Right cardiac atrium (tissue), 5 donors: ENCODE measurements around the gene CEP72. TPM values are rescaled to one million over a fixed set of nuclear protein-coding genes. Genes with fewer than 3 reads are reported as not detected.
A peak's percentile ranks its signal among the peaks of the same experiment; 100 is the strongest.
"Not testable (repeated sequence)": the region's sequence is repeated elsewhere in the genome, so short reads cannot be mapped to it uniquely, and the experiment has no call there.

Experiments used
- ATAC-seq, 2 donors: fragments of 200-7000 bp; cut with Tn5 transposase; one replicate each; pipeline versions ENCODE4 v1.8.0 to v1.9.1; 2020; ENCODE audit warnings: moderate library complexity in 2 of 2, mild to moderate bottlenecking in 1 of 2
- DNase-seq, 3 donors: peaks; one replicate each; pipeline ENCODE4 v3.0.0-alpha.2; 2020
- H3K27ac ChIP-seq: one replicate; pipeline ENCODE4 v1.5.1; 2013; ENCODE audit warnings: mild to moderate bottlenecking, low read length, control low read depth, moderate library complexity
- H3K27me3 ChIP-seq: one replicate; pipeline ENCODE4 v1.6.1; 2013; ENCODE audit not compliant: control insufficient read depth, insufficient read depth
- H3K4me1 ChIP-seq: one replicate; pipeline ENCODE4 v1.6.1; 2013; ENCODE audit warnings: low read length; ENCODE audit not compliant: control insufficient read depth, insufficient read depth
- H3K4me3 ChIP-seq: one replicate; pipeline ENCODE4 v1.5.1; 2013; ENCODE audit warnings: low read length, control low read depth
- H3K9me3 ChIP-seq: one replicate; pipeline ENCODE4 v1.6.1; 2013; ENCODE audit warnings: low read length; ENCODE audit not compliant: control insufficient read depth
- WGBS: extraction: QIAGEN DNeasy Blood & Tissue Kit; methylation state at CpG from one replicate; pipeline ENCODE4 v1.1.7; 2013; 5-methylcytosine and 5-hydroxymethylcytosine counted together
- intact Hi-C, 4 donors: fragments of 100-400 bp; cut with DNase I; formaldehyde crosslinking; loops; one replicate each; pipeline versions ENCODE4 v1.11.0 to v1.14.0; 2022 to 2023
- polyA plus RNA-seq: library from polyadenylated mRNA; stranded (reverse); fragments of 200-250 nt; gene quantifications from one replicate; pipeline ENCODE4 v1.2.3, GENCODE V29; 2013
- total RNA-seq, 4 donors: library from RNA; stranded (reverse); fragmentation: NEBNext Ultra II Directional; extraction: Animal tissue kit (Norgen Biotek cat#: 25700); gene quantifications; one replicate each; pipeline ENCODE4 v1.2.1, GENCODE V29; 2021
- donor health status: healthy with polysubstance abuse.
- donor health status: DM: no; HTN: yes; CAD: no.
- donor health status: DM: no; HTN: no; CAD: no.
- donor health status: DM: no; HTN: yes; CAD: no; lungs with severe emphysema.
- donor health status: DM: yes; HTN: yes; CAD: no.

CEP72 gene
- total and polyA plus RNA-seq, 5 donors = 1.1 to 3.4 (median 2.1) TPM

DNA sequence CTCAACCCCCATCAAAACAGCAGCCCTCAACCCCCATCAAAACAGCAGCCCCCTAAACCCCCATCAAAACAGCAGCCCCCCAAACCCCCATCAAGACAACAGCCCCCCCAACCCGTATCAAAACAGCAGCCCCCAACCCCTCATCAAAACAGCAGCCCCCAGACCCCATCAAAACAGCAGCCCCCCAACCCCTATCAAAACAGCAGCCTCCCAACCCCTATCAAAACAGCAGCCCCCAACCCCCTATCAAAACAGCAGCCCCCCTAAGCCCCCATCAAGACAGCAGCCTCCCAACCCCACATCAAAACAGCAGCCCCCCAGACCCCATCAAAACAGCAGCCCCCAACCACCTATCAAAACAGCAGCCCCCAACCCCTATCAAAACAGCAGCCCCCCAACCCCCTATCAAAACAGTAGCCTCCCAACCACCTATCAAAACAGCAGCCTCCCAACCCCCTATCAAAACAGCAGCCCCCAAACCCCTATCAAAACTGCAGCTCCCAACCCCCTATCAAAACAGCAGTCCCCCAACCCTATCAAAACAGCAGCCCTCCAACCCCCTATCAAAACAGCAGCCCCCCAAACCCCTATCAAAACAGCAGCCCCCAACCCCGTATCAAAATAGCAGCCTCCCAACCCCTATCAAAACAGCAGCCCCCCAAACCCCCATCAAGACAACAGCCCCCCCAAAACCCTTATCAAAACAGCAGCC, 79.8 kb downstream of the CEP72 start:
- Histone ChIP-seq H3K27ac (peak overlapping the region; percentile 21), H3K9me3 (no peaks in the 10 kb centered on the region), H3K4me1 (no peaks in the 10 kb centered on the region), H3K27me3 (no peaks in the 10 kb centered on the region), H3K4me3 (peak overlapping the region; percentile 89)
- DNase-seq (peak in 1 of 3 donors; percentile 4), ATAC-seq (no peak)
- intact Hi-C loops = loop anchor here in 1 of 4 donors (10.0 kb wide), 1 partner anchor 93 kb away; the partner anchor contains the start of gene ZDHHC11B
- 21% methylated on average over 2 of the region's 2 CpGs for WGBS

DNA sequence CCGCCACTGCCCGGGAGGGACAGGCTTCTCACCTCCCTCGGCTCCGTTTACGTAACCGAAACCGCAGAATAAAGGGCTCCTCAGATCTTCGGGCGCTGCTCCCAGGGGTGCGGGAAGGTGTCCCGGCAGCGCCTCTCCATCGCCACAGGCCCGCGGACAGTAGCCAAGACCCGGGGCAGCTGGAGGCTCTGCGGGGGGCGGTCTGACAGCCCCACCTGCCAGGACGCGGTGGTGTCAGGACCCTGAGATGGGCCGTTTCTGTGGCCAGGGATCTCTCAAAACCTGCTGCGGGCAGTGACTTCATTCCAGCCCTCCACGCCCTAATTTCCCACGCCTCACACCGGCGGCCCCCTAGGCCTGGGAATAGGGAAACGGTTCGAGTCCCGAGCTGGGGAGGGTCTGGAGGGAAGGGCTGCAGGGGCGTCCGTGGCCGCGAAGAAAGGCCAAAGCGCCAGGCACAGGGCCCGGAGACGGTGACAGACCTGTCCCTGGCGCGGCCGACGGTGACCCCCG, 80.4 kb downstream of the CEP72 start:
- intact Hi-C loops = loop anchor here in 1 of 4 donors (10.0 kb wide), 1 partner anchor 92 kb away; the partner anchor contains the start of gene ZDHHC11B
- Histone ChIP-seq H3K27ac (peak overlapping the region; percentile 21), H3K4me3 (peak overlapping the region; percentile 89)
- DNase-seq (peak; percentile 39 to 54 (median 53)), ATAC-seq (peak in 1 of 2 donors; percentile 0)
- H3K9me3 ChIP-seq, H3K27me3 ChIP-seq, H3K4me1 ChIP-seq: not testable (repeated sequence)
- under 1% methylated on average over 40 of the region's 41 CpGs for WGBS

DNA sequence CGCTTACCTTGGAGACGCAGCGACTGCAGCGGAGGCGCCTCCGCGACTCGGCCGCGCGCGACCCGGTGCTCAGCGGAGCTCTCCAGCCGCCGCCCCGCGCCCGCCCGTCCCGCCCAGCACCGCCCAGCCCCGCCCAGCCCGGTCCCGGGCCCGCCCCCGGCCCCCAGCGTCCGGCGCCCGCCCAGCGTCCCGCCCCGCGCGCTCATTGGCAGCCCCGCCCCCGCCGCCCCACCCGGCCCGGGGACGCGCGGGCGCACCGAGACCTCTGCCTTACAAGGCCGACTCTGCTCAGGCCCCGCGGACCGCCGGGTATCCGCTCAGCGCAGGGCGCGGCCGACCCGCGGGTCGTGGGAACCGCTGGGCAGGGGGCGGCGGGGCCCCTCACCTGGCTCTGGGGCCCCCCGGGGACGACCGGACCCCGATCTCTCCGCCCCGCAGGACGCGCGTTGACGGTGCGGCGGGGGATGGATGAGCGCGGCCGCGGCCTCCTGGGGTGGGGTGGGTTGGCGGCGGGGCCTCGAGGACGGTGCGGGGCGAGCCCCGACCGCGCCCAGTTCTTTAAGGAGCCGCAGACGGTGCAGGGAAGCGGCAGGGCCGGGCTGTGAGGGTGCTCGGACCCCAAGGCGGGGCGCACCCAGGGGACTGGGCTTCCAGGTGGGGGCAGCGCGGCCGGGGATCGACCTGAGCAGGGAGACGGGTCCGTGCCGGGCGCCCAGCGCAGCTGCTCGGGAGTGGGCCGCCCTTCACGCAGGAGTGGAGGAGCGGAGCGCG, 81.3 kb downstream of the CEP72 start, which contains the start of gene TPPP:
Gene TPPP (minus strand): TSS at position 82 of the 771 bp plus-strand sequence. CDS start 15,292 bp downstream, outside the sequence.
- H3K27ac ChIP-seq = peak within 1 kb of the TSS; percentile 72
- 1% methylated on average over 79 of the region's 109 CpGs for WGBS
- DNase-seq = peak; percentile 95 to 98 (median 97)
- H3K4me1 ChIP-seq, H3K9me3 ChIP-seq, H3K27me3 ChIP-seq: not testable (repeated sequence)
- intact Hi-C loops = loop anchor here in 1 of 4 donors (10.0 kb wide), 1 partner anchor 91 kb away; the partner anchor contains the start of gene ZDHHC11B
- peak; percentile 90 to 91 for ATAC-seq
- peak within 1 kb of the TSS; percentile 89 for H3K4me3 ChIP-seq

DNA sequence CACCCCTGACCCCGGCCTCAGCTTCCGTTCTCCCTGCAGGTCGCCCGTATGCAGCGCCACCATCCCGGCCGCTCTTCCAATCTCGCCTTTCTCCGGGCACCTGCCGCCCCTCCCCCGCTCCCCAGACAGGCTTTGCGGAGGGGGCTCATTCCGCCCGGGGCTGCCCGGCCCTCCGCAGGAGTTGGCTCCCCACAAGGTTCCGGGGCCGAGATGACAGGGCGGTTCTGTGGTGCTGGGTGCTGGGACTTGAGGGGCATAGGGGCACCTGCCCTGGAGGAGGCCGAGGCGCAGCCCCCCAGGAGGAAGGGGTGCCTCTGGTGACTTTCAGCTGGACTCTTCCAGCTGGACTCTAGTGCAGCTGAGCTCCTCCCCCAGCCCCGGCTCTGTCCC, 81.9 kb downstream of the CEP72 start:
- not testable (repeated sequence) for H3K4me1 ChIP-seq, H3K27me3 ChIP-seq, H3K4me3 ChIP-seq, H3K27ac ChIP-seq, H3K9me3 ChIP-seq
- peak; percentile 28 to 60 (median 58) for DNase-seq
- ATAC-seq = peak; percentile 0 to 8
- WGBS = 5% methylated on average over 12 of the region's 22 CpGs
- intact Hi-C loops = loop anchor here in 1 of 4 donors (10.0 kb wide), 1 partner anchor 91 kb away; the partner anchor contains the start of gene ZDHHC11B

DNA sequence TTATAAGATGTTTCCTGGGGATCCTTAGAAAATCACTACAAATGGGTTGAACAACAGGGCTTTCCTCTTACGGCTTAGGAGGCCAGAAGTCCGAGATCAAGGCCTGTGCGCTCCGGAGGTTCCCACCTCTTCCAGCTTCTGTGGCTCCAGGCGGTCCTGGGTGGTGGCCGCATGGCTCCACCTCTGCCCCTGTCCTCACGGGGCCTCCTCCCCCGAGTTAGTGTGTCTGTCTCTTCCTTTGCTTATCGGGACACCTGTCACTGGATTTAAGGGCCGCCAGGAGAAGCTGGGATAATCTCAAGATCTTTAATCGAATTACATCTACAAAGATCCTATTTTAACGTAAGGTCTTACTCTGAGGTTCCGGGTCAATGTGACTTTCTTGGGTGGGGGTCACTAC, 83.3 kb downstream of the CEP72 start:
- 91% methylated on average over 9 of the region's 13 CpGs for WGBS
- not testable (repeated sequence) for H3K27ac ChIP-seq, H3K4me3 ChIP-seq, H3K9me3 ChIP-seq, H3K4me1 ChIP-seq, ATAC-seq, H3K27me3 ChIP-seq
- peak in 2 of 3 donors; percentile 6 to 8 for DNase-seq
- intact Hi-C loops = loop anchor here in 2 of 4 donors (5.0 to 10.0 kb wide), 2 partner anchors 89 to 92 kb away; partner anchors contain the start of gene ZDHHC11B (in 1 of the 2)

DNA sequence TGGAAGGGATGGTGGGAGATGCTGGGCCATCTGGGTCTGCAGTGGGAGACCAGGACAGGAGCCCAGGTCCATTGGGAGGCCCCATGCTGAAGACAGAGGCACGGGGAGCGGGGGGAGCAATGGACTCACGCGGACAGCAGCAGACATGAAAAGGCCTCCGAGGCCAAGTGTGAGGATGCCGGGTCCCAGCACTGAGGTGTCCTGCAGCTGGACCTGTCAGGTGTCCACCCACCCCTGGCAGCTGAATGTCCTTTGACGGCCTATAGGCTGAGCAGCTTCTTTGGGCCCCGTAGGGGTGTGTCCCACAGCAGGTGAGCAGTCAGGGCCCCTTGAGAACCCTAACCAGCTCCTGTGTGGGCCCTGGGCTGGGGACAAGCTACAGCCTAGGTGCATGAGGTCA, 84.1 kb downstream of the CEP72 start:
- peak in 2 of 3 donors; percentile 12 to 32 for DNase-seq
- ATAC-seq, H3K4me1 ChIP-seq, H3K27me3 ChIP-seq, H3K27ac ChIP-seq, H3K4me3 ChIP-seq, H3K9me3 ChIP-seq: not testable (repeated sequence)
- 83% methylated on average over 5 of the region's 8 CpGs for WGBS
- intact Hi-C loops = loop anchor here in 2 of 4 donors (5.0 to 10.0 kb wide), 2 partner anchors 89 to 91 kb away; partner anchors contain the start of gene ZDHHC11B (in 1 of the 2)

DNA sequence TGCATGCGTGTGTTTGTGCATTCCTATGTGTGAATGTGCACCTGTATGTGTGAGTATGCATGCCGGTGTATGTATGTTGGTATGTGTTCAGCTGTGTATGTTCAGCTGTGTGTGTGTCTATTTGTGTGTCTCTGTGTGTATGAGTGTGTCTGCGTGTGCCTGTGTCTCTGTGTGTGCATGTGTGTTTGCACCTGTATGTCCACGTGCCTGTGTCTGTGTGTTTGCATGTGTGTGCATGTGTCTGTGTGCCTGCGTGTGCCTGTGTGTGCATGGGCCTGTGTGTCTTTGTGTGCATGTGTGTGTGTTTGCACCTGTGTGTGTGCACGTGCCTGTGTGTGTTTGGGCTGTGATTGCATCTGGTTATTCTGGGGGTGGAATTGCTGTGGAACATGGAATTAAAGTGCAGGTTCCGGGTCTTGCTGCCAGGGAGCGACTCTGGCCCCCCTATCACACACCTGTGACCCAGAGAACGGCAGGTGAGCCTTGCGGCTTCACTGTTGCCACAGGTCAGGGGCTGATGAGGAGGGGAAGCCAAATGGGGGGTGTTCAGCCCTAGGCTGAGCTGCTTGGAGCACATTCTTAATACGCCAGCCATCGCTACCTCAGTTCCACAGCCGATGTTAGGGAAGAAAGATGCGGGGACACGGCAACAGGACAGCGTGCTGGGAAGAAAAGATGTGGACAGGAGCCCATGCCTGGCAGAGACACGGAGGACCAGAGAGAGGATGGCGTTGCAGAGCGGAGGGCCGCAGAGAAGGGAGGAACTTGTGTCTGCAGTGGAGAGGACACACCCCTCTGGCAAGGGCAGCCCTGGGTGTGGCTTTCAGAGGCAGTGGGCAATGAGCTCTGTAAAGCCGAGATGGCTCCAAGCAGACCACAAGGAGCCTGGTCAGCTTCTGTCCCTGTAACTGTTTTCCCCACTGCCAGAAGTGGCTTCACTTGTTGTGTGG, 84.9 kb downstream of the CEP72 start:
- intact Hi-C loops = loop anchor here in 2 of 4 donors (5.0 to 10.0 kb wide), 2 partner anchors 88 to 90 kb away; partner anchors contain the start of gene ZDHHC11B (in 1 of the 2)
- ATAC-seq = not testable (repeated sequence)
- 82% methylated on average over 16 of the region's 21 CpGs for WGBS

More for the DNA sequence above, 84.9 kb downstream of the CEP72 start:
- peak in 2 of 3 donors; percentile 54 to 68 for DNase-seq
- H3K4me3 ChIP-seq, H3K9me3 ChIP-seq, H3K27ac ChIP-seq, H3K27me3 ChIP-seq, H3K4me1 ChIP-seq: not testable (repeated sequence)

Other genes starting within 250 kb of the CEP72 start
- gene EXOC3, start 169.2 kb upstream of the CEP72 start, total RNA-seq = 10 to 100 TPM; 42.4 to 50.2 (median 46.5) TPM
- gene EXOC3, start 169.2 kb upstream of the CEP72 start, polyA plus RNA-seq = 30.1 TPM
- 1 to 10 TPM in 2 of 4 donors, under 1 TPM in 2; 0.94 to 1.1 (median 0.99) TPM for gene SLC9A3, start 87.9 kb upstream of the CEP72 start, total RNA-seq
- gene SLC9A3, start 87.9 kb upstream of the CEP72 start, polyA plus RNA-seq = 1.1 TPM
- 10 to 100 TPM; 15.8 to 30.1 (median 22.7) TPM for gene TPPP, start 81.0 kb downstream of the CEP72 start, total RNA-seq
- gene TPPP, start 81.0 kb downstream of the CEP72 start, polyA plus RNA-seq = 12.2 TPM
- gene ZDHHC11B, start 172.4 kb downstream of the CEP72 start, total RNA-seq = 10 to 100 TPM; 17.0 to 49.2 (median 24.1) TPM
- gene ZDHHC11B, start 172.4 kb downstream of the CEP72 start, polyA plus RNA-seq = 6.6 TPM
- 10 to 100 TPM; 19.3 to 66.1 (median 37.4) TPM for gene ZDHHC11, start 238.6 kb downstream of the CEP72 start, total RNA-seq
- 5.8 TPM for gene ZDHHC11, start 238.6 kb downstream of the CEP72 start, polyA plus RNA-seq